Measurements from ENCODE around the gene C11orf65.
A peak's percentile ranks its signal among the peaks of the same experiment; 100 is the strongest.

Gene C11orf65

GRCh38 chr11:108501396-108501795, 34.1 kb upstream of the C11orf65 start:
- DNase-seq: no peak
- in situ Hi-C loops (cut with HindIII; ENCODE audit: low pct_ligation_motif_present, low sequenced_read_pairs): no loop called here
- no peak for TF ChIP-seq CTCF (IDR thresholded peaks at IDR 0.05; ENCODE audit: low read depth, low read length, missing control alignments)
- H3K27me3 ChIP-seq (replicated peaks): no peaks in the 10 kb centered on the region
- no peak overlapping the region for H3K27ac ChIP-seq
- H3K4me3 ChIP-seq (ENCODE audit: low read depth, low read length): no peak overlapping the region
- no peaks in the 10 kb centered on the region for H3K36me3 ChIP-seq (replicated peaks)

DNA sequence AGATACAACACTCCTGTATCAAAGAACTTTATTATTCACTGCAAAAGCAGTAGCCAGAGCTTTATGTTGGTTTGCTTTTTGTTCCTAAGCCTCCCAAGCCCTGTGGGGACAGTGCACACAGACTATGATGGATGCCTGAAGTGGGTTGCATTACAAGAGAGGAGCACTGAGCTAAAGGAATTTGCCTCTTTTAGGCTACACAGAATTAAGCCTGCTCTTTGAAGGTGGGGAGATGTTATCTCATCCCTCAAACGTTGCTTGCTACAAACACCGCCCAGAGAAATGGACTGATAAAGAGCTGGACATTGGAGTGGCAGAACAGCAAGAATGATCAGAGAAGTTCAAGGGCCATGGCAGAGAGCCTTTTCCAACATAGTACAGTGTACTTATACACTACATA, 33.4 kb upstream of the C11orf65 start:
- in situ Hi-C loops (cut with HindIII; ENCODE audit: low pct_ligation_motif_present, low sequenced_read_pairs): no loop called here
- Histone ChIP-seq H3K27me3 (replicated peaks) (no peaks in the 10 kb centered on the region), H3K27ac (no peak overlapping the region), H3K4me3 (ENCODE audit: low read depth, low read length) (no peak overlapping the region), H3K36me3 (replicated peaks) (no peaks in the 10 kb centered on the region)
- no peak for TF ChIP-seq CTCF (IDR thresholded peaks at IDR 0.05; ENCODE audit: low read depth, low read length, missing control alignments)
- DNase-seq: no peak

DNA sequence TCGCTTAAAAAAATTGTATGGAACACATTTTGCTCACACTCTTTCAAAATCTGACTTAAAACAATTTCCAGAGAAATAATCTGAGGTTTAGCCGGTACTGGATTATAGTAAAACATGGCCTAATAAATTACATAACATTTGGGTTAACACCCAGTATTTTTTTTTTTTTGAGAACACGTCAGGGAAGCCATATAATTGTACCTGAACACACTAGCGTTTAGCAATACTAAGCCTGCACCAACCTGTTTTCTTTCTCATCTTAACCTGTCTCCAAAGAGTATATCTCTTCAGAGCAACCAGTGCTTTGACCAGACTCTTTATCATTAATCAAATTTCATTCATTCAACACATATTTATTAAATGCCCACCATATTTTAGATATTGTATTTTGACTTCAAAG, 32.8 kb upstream of the C11orf65 start:
- DNase-seq: no peak
- no peak overlapping the region for H3K27ac ChIP-seq
- in situ Hi-C loops (cut with HindIII; ENCODE audit: low pct_ligation_motif_present, low sequenced_read_pairs): no loop called here

GRCh38 chr11:108498816-108499408, 31.6 kb upstream of the C11orf65 start:
- peak overlapping the region; percentile 61 for H3K4me3 ChIP-seq (ENCODE audit: low read depth, low read length)
- H3K36me3 ChIP-seq (replicated peaks): no peaks in the 10 kb centered on the region
- no peak for TF ChIP-seq CTCF (IDR thresholded peaks at IDR 0.05; ENCODE audit: low read depth, low read length, missing control alignments)
- no peak for DNase-seq
- H3K27me3 ChIP-seq (replicated peaks): no peaks in the 10 kb centered on the region
- H3K27ac ChIP-seq: no peak overlapping the region
- in situ Hi-C loops (cut with HindIII; ENCODE audit: low pct_ligation_motif_present, low sequenced_read_pairs): no loop called here

More for the DNA sequence above, 32.8 kb upstream of the C11orf65 start:
- no peaks in the 10 kb centered on the region for H3K27me3 ChIP-seq (replicated peaks)
- H3K4me3 ChIP-seq (ENCODE audit: low read depth, low read length): no peak overlapping the region
- H3K36me3 ChIP-seq (replicated peaks): no peaks in the 10 kb centered on the region
- TF ChIP-seq CTCF (IDR thresholded peaks at IDR 0.05; ENCODE audit: low read depth, low read length, missing control alignments): no peak

DNA sequence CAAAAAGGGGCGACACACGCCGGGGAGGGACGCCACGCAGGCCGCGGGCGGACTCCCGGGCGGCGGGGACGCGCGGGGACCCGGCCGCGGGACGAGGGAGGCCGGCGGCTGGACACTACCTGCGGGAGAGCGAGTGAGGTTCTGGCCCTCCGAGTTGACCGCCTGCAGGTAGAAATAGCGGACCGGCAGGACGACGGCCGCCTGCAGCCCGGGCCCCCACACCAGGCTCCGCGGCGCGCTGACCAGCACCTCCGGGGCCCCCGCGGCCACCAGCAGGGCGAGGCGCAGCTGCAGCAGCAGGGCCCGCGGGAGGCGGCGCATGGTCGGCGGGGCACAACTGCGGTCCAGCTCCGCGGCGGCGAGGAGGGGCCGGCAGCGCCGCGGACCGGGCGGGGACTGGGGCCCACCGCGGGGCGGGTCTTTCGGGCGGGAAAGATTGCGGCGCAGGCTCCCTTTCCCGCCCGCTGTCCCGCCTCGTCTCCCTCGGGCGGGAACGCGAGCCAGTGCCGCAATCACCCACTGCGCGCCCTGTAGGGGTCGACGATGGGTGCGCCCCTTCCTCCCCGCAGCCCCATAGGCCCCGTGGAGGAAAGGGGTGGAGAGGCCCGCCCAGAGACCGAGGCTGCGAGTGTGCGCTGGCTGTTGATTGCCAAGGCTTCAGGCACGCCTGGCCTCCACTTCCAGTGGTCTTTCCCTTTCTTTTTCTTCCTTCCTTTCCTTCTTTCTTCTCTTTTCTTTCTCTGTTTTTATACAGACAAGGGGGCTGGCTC, 30.9 kb upstream of the C11orf65 start, which contains the start of gene POGLUT3:
Gene POGLUT3 (minus strand): TSS at position 339 of the 770 bp plus-strand sequence. CDS start 18 bp downstream, at position 321.
- Histone ChIP-seq H3K27ac (peak within 1 kb of the TSS; percentile 87), H3K27me3 (replicated peaks) (no peaks in the 10 kb centered on the region), H3K4me3 (ENCODE audit: low read depth, low read length) (peak within 1 kb of the TSS; percentile 61), H3K36me3 (replicated peaks) (no peaks in the 10 kb centered on the region)
- in situ Hi-C loops (cut with HindIII; ENCODE audit: low pct_ligation_motif_present, low sequenced_read_pairs): no loop called here
- peak; percentile 17 for DNase-seq
- no peak for TF ChIP-seq CTCF (IDR thresholded peaks at IDR 0.05; ENCODE audit: low read depth, low read length, missing control alignments)
